ENCODE results near the gene WTAP.
A peak's percentile ranks its signal among the peaks of the same experiment; 100 is the strongest.
"Not testable (repeated sequence)": the region's sequence is repeated elsewhere in the genome, so short reads cannot be mapped to it uniquely, and the experiment has no call there.

The WTAP gene

DNA sequence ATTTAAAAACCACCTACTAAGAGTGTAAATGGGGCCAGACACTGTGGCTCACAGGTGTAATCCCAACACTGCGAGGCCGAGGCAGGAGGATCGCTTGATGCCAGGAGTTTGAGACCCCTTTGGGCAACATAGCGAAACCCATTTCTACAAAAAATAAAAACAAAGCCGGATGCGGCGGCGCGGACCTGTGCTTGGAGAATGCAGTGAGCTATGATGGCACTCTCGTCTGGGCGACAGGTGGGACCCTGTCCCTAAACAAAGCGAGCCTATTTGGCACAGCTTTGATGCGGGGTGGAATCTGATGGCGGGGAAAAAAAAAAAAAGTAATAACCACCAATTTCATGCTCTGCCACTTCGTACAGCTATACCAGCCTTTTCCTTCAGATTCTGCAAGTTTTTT is 61.0 kb downstream of the WTAP start:
- H3K4me1 Mint-ChIP-seq = peaks cover 76% of the 10 kb centered on the region
- DNase-seq = peak; percentile 12
- no peak for ATAC-seq

DNA sequence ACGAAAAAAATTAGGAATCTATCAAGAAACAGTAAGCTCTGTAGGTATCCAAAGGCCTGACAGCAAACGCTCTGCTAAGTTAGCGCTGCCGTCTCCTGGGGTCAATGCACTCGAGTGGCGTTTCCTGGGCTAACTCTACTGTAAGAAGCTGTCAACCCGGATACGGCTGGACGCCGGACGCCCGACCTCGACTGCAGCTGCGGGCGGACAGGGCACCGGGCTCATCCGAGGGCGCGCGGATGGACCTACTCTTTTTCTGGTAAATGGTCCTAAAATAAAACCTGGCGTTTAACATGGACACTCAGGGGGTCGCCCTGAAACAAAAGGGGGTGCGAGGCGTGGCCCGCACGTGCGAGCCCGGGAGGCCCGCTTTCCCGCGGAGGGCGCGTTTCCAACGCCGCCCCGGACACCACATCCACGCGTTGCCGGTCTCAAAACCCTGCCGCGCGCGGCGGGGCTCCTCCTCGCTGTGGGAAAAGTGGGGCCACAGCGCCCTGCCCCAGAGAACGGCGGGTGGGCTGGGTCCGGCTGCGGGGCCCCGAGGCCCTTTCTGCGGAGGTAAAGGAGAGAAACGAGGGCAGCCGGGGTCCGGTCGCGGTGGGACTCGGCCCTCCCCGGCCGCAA is 61.6 kb downstream of the WTAP start:
- H3K36me3 Mint-ChIP-seq (ENCODE audit: low read depth) = peaks cover 74% of the 10 kb centered on the region
- H3K4me1 Mint-ChIP-seq = peaks cover 76% of the 10 kb centered on the region
- DNase-seq (peak; percentile 40), ATAC-seq (no peak)
- H3K27ac Mint-ChIP-seq = peak overlapping the region; percentile 99
- H3K4me3 Mint-ChIP-seq = peak overlapping the region; percentile 91
- peaks cover 3% of the 10 kb centered on the region for H3K27me3 Mint-ChIP-seq
- H3K9me3 Mint-ChIP-seq = no peaks in the 10 kb centered on the region

More for the DNA sequence above, 61.0 kb downstream of the WTAP start:
- Mint-ChIP-seq H3K36me3 (ENCODE audit: low read depth) (peaks cover 74% of the 10 kb centered on the region), H3K27ac (peak overlapping the region; percentile 72), H3K4me3 (peak overlapping the region; percentile 91), H3K27me3 (peaks cover 3% of the 10 kb centered on the region), H3K9me3 (no peaks in the 10 kb centered on the region)

DNA sequence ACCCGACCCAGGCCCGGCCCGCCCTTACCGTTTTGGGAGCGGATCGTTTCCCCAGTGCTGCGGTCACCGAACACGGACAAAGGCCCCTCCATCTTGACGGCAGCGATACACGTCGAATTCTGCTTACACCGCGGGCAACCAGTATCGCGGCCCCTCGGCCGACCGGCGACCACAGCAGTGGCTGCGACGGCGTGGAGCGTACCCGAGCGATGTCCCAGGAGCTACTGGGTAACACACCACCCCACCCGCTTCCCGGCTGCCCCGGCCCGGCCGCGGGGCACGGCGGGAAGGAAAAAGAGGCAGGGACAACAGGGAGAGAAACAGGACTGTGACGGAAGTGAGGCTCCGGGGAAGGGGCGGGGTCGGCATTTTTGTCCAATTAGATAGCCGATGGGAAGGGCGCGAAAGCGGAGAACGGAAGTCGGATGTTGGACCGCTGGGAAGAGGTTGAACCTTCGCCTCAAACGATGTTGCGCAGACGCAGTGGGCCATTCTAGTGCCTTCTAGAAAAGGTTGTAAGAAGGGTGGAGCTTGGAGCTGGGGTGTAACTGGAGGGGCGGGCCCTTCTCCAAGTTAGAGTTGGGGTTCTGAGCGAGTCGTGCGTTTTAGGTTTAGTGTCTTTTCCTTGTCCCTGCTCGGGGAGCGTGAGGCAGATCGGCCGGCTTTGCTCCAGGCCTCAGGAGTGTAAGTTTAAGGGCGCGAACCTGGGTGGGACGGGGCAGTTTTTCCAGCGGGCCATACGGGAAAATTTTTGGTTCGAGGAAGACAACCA is 62.3 kb downstream of the WTAP start, which contains the start of gene TCP1:
Gene TCP1, minus strand, starts transcription at position 226 of the 772 bp plus-strand sequence. Its CDS starts 134 bp downstream, at position 92.
- Mint-ChIP-seq H3K4me1 (peaks cover 76% of the 10 kb centered on the region), H3K27me3 (peaks cover 3% of the 10 kb centered on the region), H3K36me3 (ENCODE audit: low read depth) (peaks cover 73% of the 10 kb centered on the region), H3K4me3 (peak within 1 kb of the TSS; percentile 91), H3K9me3 (no peaks in the 10 kb centered on the region), H3K27ac (peak within 1 kb of the TSS; percentile 99)
- DNase-seq = peak; percentile 99
- peak; percentile 81 for ATAC-seq

DNA sequence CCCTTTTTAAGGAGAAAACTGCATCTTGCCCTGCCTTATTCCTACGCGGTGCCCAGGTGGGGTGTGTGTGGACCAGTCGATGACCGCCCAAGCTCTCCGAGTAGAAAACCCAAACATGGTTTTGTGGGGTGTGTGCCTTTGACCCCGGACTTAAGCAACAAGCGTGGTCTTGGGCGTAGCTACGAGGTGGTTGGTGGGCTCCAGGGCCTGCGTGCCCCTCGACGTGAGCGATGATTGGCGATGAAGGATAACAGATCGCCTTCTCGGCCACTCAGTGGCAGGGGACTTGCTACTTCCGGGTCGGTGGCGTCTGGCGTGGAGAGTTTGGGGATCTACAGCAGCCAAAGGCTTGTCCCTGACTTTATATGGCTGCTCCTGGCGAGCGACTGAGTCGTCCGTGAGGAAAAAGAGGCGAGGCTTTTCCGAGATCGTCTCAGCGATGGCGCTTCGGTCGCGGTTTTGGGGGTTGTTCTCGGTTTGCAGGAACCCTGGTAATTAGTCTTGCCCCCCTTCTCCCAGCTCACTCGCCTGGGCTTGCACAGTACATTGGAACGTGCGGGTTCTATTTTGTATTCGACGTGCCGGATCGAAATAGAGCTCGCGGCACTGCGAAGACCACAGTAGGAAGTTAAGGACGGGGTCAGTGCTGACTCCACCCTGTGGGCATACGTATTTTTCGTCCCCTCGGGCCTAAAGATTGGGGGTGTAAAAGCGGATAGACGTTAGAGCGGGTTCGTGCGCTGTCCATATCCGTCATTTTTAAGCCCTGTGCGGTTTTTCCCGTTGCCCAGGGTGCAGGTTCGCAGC is 63.0 kb downstream of the WTAP start, which contains the start of gene MRPL18:
Gene MRPL18, plus strand, starts transcription at position 319 of the 807 bp plus-strand sequence. Its CDS starts 121 bp downstream, at position 440.
- peak within 1 kb of the TSS; percentile 91 for H3K4me3 Mint-ChIP-seq
- no peaks in the 10 kb centered on the region for H3K9me3 Mint-ChIP-seq
- DNase-seq = peak; percentile 88
- peaks cover 72% of the 10 kb centered on the region for H3K4me1 Mint-ChIP-seq
- H3K36me3 Mint-ChIP-seq (ENCODE audit: low read depth) = peaks cover 66% of the 10 kb centered on the region
- peak within 1 kb of the TSS; percentile 99 for H3K27ac Mint-ChIP-seq
- H3K27me3 Mint-ChIP-seq = peaks cover 3% of the 10 kb centered on the region
- peak; percentile 92 for ATAC-seq

DNA sequence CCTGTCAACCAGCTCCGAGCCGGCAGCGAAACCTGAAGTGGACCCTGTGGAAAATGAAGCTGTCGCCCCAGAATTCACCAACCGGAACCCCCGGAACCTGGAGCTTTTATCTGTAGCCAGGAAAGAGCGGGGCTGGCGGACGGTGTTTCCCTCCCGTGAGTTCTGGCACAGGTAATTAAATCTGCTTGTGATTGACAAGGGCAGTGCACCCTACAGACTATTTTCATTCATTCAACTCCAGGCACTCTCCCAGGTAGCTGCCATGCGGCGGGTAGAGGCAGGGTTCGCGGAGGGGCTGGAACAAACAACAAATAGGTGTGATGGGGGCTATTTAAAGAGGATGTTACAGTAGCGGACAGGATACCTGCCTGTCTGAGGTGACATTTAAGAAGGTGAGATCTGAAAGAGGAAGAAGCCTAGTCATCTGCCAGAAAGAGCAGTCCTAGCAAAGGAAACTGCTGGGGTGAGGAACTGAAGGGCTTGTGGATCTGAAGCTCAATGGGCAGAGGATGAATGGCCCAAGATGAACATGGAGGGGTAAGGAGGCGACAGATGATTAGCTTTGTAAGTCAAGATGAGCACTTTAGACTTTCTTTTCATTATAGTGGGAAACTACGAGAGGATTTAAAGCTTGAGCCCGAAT is 63.8 kb downstream of the WTAP start:
- Mint-ChIP-seq H3K4me3 (peak overlapping the region; percentile 91), H3K27me3 (peaks cover 3% of the 10 kb centered on the region), H3K27ac (peak overlapping the region; percentile 99), H3K4me1 (peaks cover 68% of the 10 kb centered on the region), H3K9me3 (no peaks in the 10 kb centered on the region), H3K36me3 (ENCODE audit: low read depth) (peaks cover 61% of the 10 kb centered on the region)
- no peak for ATAC-seq
- no peak for DNase-seq

DNA sequence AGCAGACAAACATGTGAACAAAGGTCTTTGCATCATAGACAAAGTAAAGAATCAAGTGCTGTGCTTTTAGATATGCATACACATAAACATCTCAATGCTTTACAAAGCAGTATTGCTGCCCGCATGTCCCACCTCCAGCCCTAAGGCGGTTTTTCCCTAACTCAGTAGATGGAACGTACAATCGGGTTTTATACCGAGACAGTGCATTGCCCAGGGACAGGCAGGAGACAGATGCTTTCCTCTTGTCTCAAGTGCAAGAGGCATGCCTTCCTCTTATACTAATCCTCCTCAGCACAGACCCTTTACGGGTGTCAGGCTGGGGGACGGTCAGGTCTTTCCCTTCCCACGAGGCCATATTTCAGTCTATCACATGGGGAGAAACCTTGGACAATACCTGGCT is 67.7 kb downstream of the WTAP start:
- H3K27ac Mint-ChIP-seq, H3K9me3 Mint-ChIP-seq, ATAC-seq, H3K4me3 Mint-ChIP-seq, DNase-seq, H3K27me3 Mint-ChIP-seq: not testable (repeated sequence)
- H3K4me1 Mint-ChIP-seq = peaks cover 61% of the 10 kb centered on the region
- peaks cover 53% of the 10 kb centered on the region for H3K36me3 Mint-ChIP-seq (ENCODE audit: low read depth)

DNA sequence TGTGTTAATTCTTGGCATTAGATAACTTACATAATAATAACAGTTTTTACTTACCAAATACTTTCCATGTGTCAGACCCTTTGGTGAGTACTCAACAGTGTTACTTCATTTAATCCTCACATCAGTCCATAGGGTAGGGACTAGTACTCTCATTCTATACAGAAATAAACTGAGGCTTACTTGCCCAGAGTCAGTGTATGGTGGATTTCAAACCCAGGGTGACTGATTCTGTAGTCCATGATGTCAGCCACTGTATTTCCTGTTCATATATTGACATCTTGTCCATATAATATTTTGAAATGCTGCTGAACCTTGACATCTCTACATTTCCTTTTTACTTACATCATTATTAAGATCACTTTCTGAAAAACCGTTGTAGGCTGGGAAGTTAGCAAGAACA is 70.2 kb downstream of the WTAP start:
- peaks cover 39% of the 10 kb centered on the region for H3K36me3 Mint-ChIP-seq (ENCODE audit: low read depth)
- H3K9me3 Mint-ChIP-seq = no peaks in the 10 kb centered on the region
- ATAC-seq (no peak), DNase-seq (no peak)
- H3K4me3 Mint-ChIP-seq = no peak overlapping the region
- H3K27me3 Mint-ChIP-seq = no peaks in the 10 kb centered on the region
- peak overlapping the region; percentile 24 for H3K27ac Mint-ChIP-seq
- H3K4me1 Mint-ChIP-seq = peaks cover 43% of the 10 kb centered on the region

DNA sequence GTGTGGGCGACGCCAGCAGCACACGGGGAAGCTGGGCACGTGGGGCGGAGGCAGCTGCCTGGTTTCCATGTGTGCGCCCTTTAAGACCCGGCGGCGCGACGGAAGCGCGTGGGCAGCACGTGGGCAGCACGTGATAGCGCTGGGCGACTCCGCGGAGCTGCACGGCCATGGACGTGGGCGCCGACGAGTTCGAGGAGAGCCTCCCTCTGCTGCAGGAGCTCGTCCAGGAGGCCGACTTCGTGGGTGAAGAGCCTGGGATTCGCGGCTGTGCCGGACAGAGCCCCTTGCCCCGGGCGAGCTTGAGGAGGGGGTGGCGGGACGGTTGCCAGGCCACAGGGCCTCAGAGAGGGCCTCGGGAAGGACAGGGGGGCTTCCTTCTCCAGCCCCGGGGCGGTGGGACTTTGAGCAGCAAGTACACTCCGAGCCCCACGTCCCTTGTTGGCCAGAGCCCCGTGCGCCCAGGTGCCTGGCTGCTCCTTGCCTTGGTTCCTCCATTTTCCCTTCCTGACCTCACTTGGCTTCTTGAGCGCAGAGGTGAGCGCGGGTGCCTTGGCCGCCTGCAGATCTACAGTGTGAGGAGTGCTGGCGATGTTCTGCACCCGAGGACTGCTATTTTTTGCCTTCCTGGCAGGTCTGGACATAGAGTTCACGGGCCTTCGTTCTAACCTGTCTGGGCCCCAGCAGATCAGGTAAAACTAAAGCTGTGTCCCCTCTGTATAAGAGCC is 73.0 kb downstream of the WTAP start, which contains the start of gene PNLDC1:
Gene PNLDC1, plus strand, starts transcription at position 136 of the 725 bp plus-strand sequence. Its CDS starts 32 bp downstream, at position 168.
- no peak within 1 kb of the TSS for H3K27ac Mint-ChIP-seq
- H3K36me3 Mint-ChIP-seq (ENCODE audit: low read depth) = peaks cover 24% of the 10 kb centered on the region
- no peaks in the 10 kb centered on the region for H3K27me3 Mint-ChIP-seq
- no peak within 1 kb of the TSS for H3K4me3 Mint-ChIP-seq
- ATAC-seq (no peak), DNase-seq (no peak)
- H3K4me1 Mint-ChIP-seq = peaks cover 24% of the 10 kb centered on the region
- H3K9me3 Mint-ChIP-seq = no peaks in the 10 kb centered on the region

DNA sequence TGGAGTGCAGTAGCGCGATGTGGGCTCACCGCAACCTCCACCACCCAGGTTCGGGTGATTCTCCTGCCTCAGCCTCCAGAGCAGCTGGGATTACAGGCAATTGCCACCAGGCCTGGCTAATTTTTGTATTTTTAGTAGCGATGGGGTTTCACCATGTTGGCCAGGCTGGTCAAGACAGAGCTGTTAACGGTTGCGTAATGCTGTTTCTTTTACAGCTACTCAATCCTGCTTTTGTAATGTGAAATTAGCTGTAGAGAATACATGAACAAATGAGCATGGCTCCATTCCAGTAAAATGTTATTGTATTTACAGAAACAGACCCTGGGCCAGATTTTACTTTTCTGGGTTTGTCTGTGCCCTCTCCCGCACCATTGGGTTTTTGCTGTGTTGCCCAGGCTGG is 74.6 kb downstream of the WTAP start:
- H3K4me1 Mint-ChIP-seq = peaks cover 12% of the 10 kb centered on the region
- no peaks in the 10 kb centered on the region for H3K27me3 Mint-ChIP-seq
- DNase-seq = no peak
- no peak overlapping the region for H3K27ac Mint-ChIP-seq
- H3K4me3 Mint-ChIP-seq = no peak overlapping the region
- peaks cover 18% of the 10 kb centered on the region for H3K36me3 Mint-ChIP-seq (ENCODE audit: low read depth)
- no peak for ATAC-seq
- H3K9me3 Mint-ChIP-seq = no peaks in the 10 kb centered on the region

DNA sequence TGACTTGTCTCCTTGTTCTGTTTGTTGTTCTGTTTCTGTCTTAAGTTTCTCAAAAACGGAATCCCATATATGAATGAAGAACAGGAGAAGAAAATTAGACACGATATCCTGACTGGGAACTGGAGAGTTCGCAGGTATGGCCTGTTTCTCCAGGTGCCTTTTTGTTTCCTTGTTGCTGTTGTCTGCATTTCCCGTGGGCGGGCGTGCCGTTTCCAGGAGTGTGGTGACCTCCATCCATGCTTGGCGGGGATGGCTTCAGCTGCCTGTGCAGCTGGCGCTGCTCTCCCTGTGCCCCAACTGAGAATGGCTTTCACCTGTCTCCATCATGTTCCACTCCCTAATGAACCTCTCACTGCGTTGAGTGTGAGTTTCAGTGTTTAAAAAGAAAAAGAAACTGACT is 77.2 kb downstream of the WTAP start:
- ATAC-seq = no peak
- H3K27ac Mint-ChIP-seq = no peak overlapping the region
- no peak for DNase-seq

DNA sequence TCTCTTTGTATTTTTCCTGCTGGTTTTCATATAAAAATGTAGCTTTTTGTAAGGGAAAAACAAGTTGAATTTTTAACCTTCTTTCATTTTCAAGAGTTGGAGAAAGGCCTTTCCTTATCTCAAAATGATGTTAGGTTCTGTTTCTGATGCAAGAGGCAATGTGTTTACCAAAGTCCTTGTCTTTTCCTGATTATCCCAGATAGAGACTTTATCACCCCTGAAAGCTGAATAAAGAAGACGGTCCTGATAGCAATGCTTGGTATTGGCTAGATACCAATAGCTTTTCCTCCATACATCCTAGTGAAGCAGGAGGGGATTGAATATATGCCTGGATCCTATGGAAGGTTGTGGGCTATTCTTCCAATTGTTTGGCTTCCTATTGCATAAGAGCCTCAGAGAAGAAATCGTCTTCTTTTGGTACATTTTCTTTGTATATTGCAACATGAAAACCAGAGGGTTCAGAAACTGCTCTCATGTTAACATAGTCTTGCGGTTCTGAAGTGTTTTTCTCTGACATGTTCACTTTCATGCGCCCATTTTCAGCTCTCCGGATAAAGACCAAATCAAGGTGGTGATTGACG is 78.2 kb downstream of the WTAP start:
- no peak overlapping the region for H3K4me3 Mint-ChIP-seq
- H3K36me3 Mint-ChIP-seq (ENCODE audit: low read depth) = no peaks in the 10 kb centered on the region
- H3K9me3 Mint-ChIP-seq = no peaks in the 10 kb centered on the region
- ATAC-seq = no peak
- H3K27ac Mint-ChIP-seq = no peak overlapping the region
- DNase-seq = no peak
- no peaks in the 10 kb centered on the region for H3K27me3 Mint-ChIP-seq
- peaks cover 2% of the 10 kb centered on the region for H3K4me1 Mint-ChIP-seq

More for the DNA sequence above, 77.2 kb downstream of the WTAP start:
- Mint-ChIP-seq H3K4me1 (peaks cover under 1% of the 10 kb centered on the region), H3K27me3 (no peaks in the 10 kb centered on the region), H3K4me3 (no peak overlapping the region), H3K36me3 (ENCODE audit: low read depth) (no peaks in the 10 kb centered on the region), H3K9me3 (no peaks in the 10 kb centered on the region)
